PC-9 (cell line): Measurements from ENCODE around the gene DDX39B.
"Not testable (repeated sequence)": the region's sequence is repeated elsewhere in the genome, so short reads cannot be mapped to it uniquely, and the experiment has no call there.

ENCODE experiments used
- EZH2 ChIP-seq: fragments of 200-600 bp; sonication (generic); IDR thresholded peaks from 2 replicates; pipeline ENCODE4 v1.8.0; 2017; ENCODE audit warnings: antibody characterized with exemption, low read depth
- TF ChIP-seq, protein P1 (sequence below): fragments of 200-600 bp; sonication (generic); conservative IDR thresholded peaks from 2 replicates; pipeline ENCODE4 v1.6.1; 2017; ENCODE audit warnings: mixed run types, antibody characterized with exemption, mild to moderate bottlenecking, moderate library complexity

- TF ChIP-seq, protein P1, sequence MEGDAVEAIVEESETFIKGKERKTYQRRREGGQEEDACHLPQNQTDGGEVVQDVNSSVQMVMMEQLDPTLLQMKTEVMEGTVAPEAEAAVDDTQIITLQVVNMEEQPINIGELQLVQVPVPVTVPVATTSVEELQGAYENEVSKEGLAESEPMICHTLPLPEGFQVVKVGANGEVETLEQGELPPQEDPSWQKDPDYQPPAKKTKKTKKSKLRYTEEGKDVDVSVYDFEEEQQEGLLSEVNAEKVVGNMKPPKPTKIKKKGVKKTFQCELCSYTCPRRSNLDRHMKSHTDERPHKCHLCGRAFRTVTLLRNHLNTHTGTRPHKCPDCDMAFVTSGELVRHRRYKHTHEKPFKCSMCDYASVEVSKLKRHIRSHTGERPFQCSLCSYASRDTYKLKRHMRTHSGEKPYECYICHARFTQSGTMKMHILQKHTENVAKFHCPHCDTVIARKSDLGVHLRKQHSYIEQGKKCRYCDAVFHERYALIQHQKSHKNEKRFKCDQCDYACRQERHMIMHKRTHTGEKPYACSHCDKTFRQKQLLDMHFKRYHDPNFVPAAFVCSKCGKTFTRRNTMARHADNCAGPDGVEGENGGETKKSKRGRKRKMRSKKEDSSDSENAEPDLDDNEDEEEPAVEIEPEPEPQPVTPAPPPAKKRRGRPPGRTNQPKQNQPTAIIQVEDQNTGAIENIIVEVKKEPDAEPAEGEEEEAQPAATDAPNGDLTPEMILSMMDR, result not testable (repeated sequence)
- not testable (repeated sequence) for TF ChIP-seq EZH2
Observed at GRCh38 chr6:31493550-31493874, 48.3 kb downstream of the DDX39B start.
